GM12878 (cell line): ENCODE measurements around the gene VEZF1. TPM values are rescaled to one million over a fixed set of nuclear protein-coding genes. Genes with fewer than 3 reads are reported as not detected.

Experiments
- ATAC-seq: fragments of 200-7000 bp; cut with Tn5 transposase; 3 replicates; pipeline ENCODE4 v1.9.1; 2020; ENCODE audit warnings: mild to moderate bottlenecking, moderate library complexity
- BruUV-seq: library from RNA; stranded (reverse); fragments of 400-500 nt; replicated peaks from 2 replicates; lab custom pipeline; 2021; lab: Mats Ljungman, UMichigan
- CTCF ChIA-PET: fragments of 300-600 bp; sonication (Branson Sonifier 250); formaldehyde crosslinking; extraction: SDS; loops from one replicate; lab custom pipeline; 2021; ENCODE audit warnings: inconsistent platforms; lab: Yijun Ruan, JAX
- POLR2A ChIA-PET: fragments of 350-600 bp; formaldehyde crosslinking; extraction: SDS; loops from one replicate; lab custom pipeline; 2021; ENCODE audit warnings: inconsistent platforms; lab: Charles Lee
- RAD21 ChIA-PET: fragments of 300-600 bp; sonication (Branson Sonifier 250); formaldehyde crosslinking; loops from one replicate; lab custom pipeline; 2023; ENCODE audit warnings: antibody characterized with exemption; ENCODE audit not compliant: unreplicated experiment; lab: Charles Lee
- SMC1A ChIA-PET: fragments of 300-600 bp; sonication (Branson Sonifier 250); formaldehyde crosslinking; loops from one replicate; lab custom pipeline; 2023; ENCODE audit not compliant: unreplicated experiment, uncharacterized antibody; lab: Charles Lee
- DNase-seq: peaks from one replicate; pipeline ENCODE4 v3.0.0-alpha.2; 2011; ENCODE audit warnings: low read depth, low spot score
- FAIRE-seq: peaks from 3 replicates; lab custom pipeline; 2011; peaks lifted over from hg19 to GRCh38; lab: Jason Lieb, UNC
- H2AFZ ChIP-seq: 2 replicates; pipeline ENCODE4 v1.6.0; 2011; ENCODE audit warnings: low read depth, low read length, control low read depth; ENCODE audit not compliant: control insufficient read depth
- H3K27ac ChIP-seq: 2 replicates; pipeline ENCODE4 v1.5.1; 2011; ENCODE audit warnings: control low read depth; ENCODE audit not compliant: control insufficient read depth, insufficient read depth
- H3K27me3 ChIP-seq, 2 experiments: replicated peaks in 1 of 2; 2 replicates each; pipeline versions ENCODE4 v1.6.0 to v1.6.1; 2011; ENCODE audit warnings: low read length in 1 of 2; ENCODE audit not compliant: control insufficient read depth in 2 of 2, insufficient read depth in 2 of 2
- H3K36me3 ChIP-seq, 2 experiments: 2 replicates each; pipeline ENCODE4 v1.5.1; 2011; ENCODE audit warnings: low read length in 1 of 2; ENCODE audit not compliant: control insufficient read depth in 2 of 2, insufficient read depth in 2 of 2
- H3K4me1 ChIP-seq: 2 replicates; pipeline ENCODE4 v1.6.1; 2011; ENCODE audit warnings: mild to moderate bottlenecking, low read length, moderate library complexity, mixed read lengths; ENCODE audit not compliant: control insufficient read depth, insufficient read depth
- H3K4me2 ChIP-seq: 2 replicates; pipeline ENCODE4 v1.6.0; 2011; ENCODE audit warnings: control low read depth; ENCODE audit not compliant: control insufficient read depth, insufficient read depth
- H3K4me3 ChIP-seq: fragments of 200-600 bp; sonication (generic); 2 replicates; pipeline ENCODE4 v1.5.1; 2016
- H3K79me2 ChIP-seq: 2 replicates; pipeline ENCODE4 v1.6.0; 2011; ENCODE audit warnings: low read length; ENCODE audit not compliant: control insufficient read depth, insufficient read depth
- H3K9ac ChIP-seq: 2 replicates; pipeline ENCODE4 v1.8.0; 2011; ENCODE audit warnings: low read length, control low read depth, mixed read lengths; ENCODE audit not compliant: control insufficient read depth, insufficient read depth
- H3K9me3 ChIP-seq: replicated peaks from 3 replicates; pipeline ENCODE4 v1.5.1; 2011; ENCODE audit warnings: mild to moderate bottlenecking, low read length; ENCODE audit not compliant: control insufficient read depth, insufficient read depth
- H4K20me1 ChIP-seq: 2 replicates; pipeline ENCODE4 v1.6.0; 2011; ENCODE audit not compliant: control insufficient read depth, insufficient read depth
- BACH1 ChIP-seq: fragments of 450-650 bp; IDR thresholded peaks from 2 replicates; pipeline ENCODE4 v1.6.1; 2017; ENCODE audit warnings: mild to moderate bottlenecking, borderline replicate concordance
- CBFB ChIP-seq: IDR thresholded peaks from 2 replicates; pipeline ENCODE4 v1.6.1; 2016; ENCODE audit warnings: antibody characterized with exemption, low read depth
- CBX3 ChIP-seq: fragments of 200-600 bp; sonication (generic); IDR thresholded peaks from 2 replicates; pipeline ENCODE4 v1.6.1; 2016; ENCODE audit warnings: low read depth, borderline replicate concordance
- CHD2 ChIP-seq: IDR thresholded peaks from 2 replicates; pipeline ENCODE4 v1.6.1; 2011; ENCODE audit warnings: low read depth, low read length, improper control_type of control experiment, borderline replicate concordance
- CREM ChIP-seq: IDR thresholded peaks from 2 replicates; pipeline ENCODE4 v1.6.1; 2014; ENCODE audit warnings: antibody characterized with exemption, low read depth
- CUX1 ChIP-seq: IDR thresholded peaks from 2 replicates; pipeline ENCODE4 v1.6.1; 2012; ENCODE audit warnings: improper control_type of control experiment, low read depth, low read length; ENCODE audit not compliant: insufficient replicate concordance
- E2F8 ChIP-seq: fragments of 450-650 bp; IDR thresholded peaks from 2 replicates; pipeline ENCODE4 v1.6.1; 2018; ENCODE audit warnings: mild to moderate bottlenecking, low read depth, moderate library complexity; ENCODE audit not compliant: partially characterized antibody
- EP300 ChIP-seq, 2 experiments: fragments of 150-350 bp in 1 of 2; IDR thresholded peaks; 2 replicates each; pipeline ENCODE4 v1.6.1; 2011 to 2012; ENCODE audit warnings: low read depth in 2 of 2, low read length in 2 of 2, borderline replicate concordance in 1 of 2, improper control_type of control experiment in 1 of 2, inconsistent platforms in 1 of 2; ENCODE audit not compliant: control insufficient read depth in 1 of 2
- ESRRA ChIP-seq: IDR thresholded peaks from 2 replicates; pipeline ENCODE4 v1.6.1; 2012; ENCODE audit warnings: mild to moderate bottlenecking, low read length, improper control_type of control experiment
- HDGF ChIP-seq: fragments of 450-650 bp; IDR thresholded peaks from 2 replicates; pipeline ENCODE4 v1.6.1; 2016; ENCODE audit warnings: antibody characterized with exemption
- JUND ChIP-seq: IDR thresholded peaks from 2 replicates; pipeline ENCODE4 v1.6.1; 2012; ENCODE audit warnings: low read depth, mild to moderate bottlenecking, low read length, improper control_type of control experiment, moderate library complexity
- NFYA ChIP-seq: IDR thresholded peaks from 2 replicates; pipeline ENCODE4 v1.6.1; 2011; ENCODE audit warnings: low read depth, mild to moderate bottlenecking, low read length, improper control_type of control experiment, borderline replicate concordance
- PML ChIP-seq: IDR thresholded peaks from 2 replicates; pipeline ENCODE4 v1.6.1; 2012; ENCODE audit warnings: low read length, inconsistent platforms
- POU2F2 ChIP-seq: IDR thresholded peaks from 3 replicates; pipeline ENCODE4 v1.6.1; 2011; ENCODE audit warnings: low read depth, mild to moderate bottlenecking, low read length, borderline replicate concordance
- SRF ChIP-seq, 2 experiments: IDR thresholded peaks; 2 replicates each; pipeline ENCODE4 v1.6.1; 2011; ENCODE audit warnings: low read depth in 2 of 2, low read length in 2 of 2, mild to moderate bottlenecking in 1 of 2, moderate library complexity in 1 of 2
- TAF1 ChIP-seq: IDR thresholded peaks from 2 replicates; pipeline ENCODE4 v1.6.1; 2011; ENCODE audit warnings: mild to moderate bottlenecking, low read depth, low read length, borderline replicate concordance
- WGBS: methylation state at CpG from one replicate; pipeline ENCODE4 v1.1.6; 2016; ENCODE audit warnings: low lambda C conversion rate; ENCODE audit not compliant: insufficient replicate concordance, insufficient coverage; ENCODE audit errors: missing lambda C conversion rate; 5-methylcytosine and 5-hydroxymethylcytosine counted together
- in situ Hi-C: fragments of 300-500 bp; cut with MboI; formaldehyde crosslinking; loops from 9 replicates; pipeline ENCODE4 v1.14.3; 2018; ENCODE audit warnings: mixed read lengths
- intact Hi-C: fragments of 100-400 bp; cut with micrococcal nuclease; formaldehyde crosslinking; loops from one replicate; pipeline ENCODE4 v1.14.2; 2022; ENCODE audit not compliant: unreplicated experiment
- polyA plus RNA-seq, 11 experiments: library from polyadenylated mRNA; depleted of rRNA in 4 of 11; unstranded in 6 of 11; stranded (reverse) in 5 of 11; fragments of >200 nt; fragmentation: Nextera tagmentation in 4 of 11; fragmentation: Illumina TruSeq in 1 of 11; extraction: Ambion mirVana in 4 of 11; extraction: Trizol in 1 of 11; gene quantifications; 1 replicate in 1 of 11; 2 replicates in 10 of 11; pipeline versions ENCODE4 v1.2.1 to v1.2.3, GENCODE V29; 2011 to 2016; ENCODE audit warnings: inconsistent platforms in 2 of 11, missing spikeins in 2 of 11, low read depth in 1 of 11
- total RNA-seq, 4 experiments: library from RNA; depleted of rRNA in 3 of 4; stranded (reverse); fragments of >200 nt in 3 of 4; fragmentation: Illumina TruSeq in 1 of 4; extraction: Trizol in 1 of 4; gene quantifications; 2 replicates each; pipeline versions ENCODE4 v1.2.1 to v1.2.3, GENCODE V29; 2013 to 2021

The VEZF1 gene
- total and polyA plus RNA-seq, 10 of the 15 experiments (the other 5 are each of a cell fraction or from before 2014, with no cell fraction given): 9.5 to 28.2 (median 20.3) TPM

DNA sequence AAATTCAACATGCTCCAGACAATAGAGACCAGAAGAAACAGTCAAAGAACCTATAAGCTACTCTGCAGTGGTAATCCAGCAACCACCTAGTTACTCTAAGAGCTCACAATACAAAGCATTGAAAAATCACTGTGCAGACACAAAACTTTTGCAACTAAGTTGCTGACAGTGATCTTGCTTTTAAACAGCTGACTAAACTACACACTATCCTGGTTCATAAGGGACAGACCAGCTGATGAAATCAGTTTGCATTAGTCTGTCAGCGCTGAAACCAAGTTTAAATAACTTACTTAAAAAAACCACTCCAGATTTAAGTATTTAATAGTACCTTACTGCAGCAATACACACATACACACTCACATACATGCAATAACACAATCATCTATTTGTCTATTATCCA is 4.6 kb downstream of the VEZF1 start:
- H3K79me2 ChIP-seq: peaks cover 20% of the 10 kb centered on the region
- TF ChIP-seq SRF (IDR thresholded peaks at IDR 0.05; ENCODE audit: low read depth in 2 of 2, low read length in 2 of 2) (no peak), CBX3 (no peak), CHD2 (no peak), JUND (no peak), EP300 (IDR thresholded peaks at IDR 0.05; ENCODE audit: borderline replicate concordance in 1 of 2, control insufficient read depth in 1 of 2, low read depth in 2 of 2, low read length in 2 of 2) (no peak), ESRRA (no peak), PML (no peak), HDGF (no peak), CBFB (no peak), TAF1 (no peak), NFYA (no peak), POU2F2 (no peak), CUX1 (no peak), E2F8 (no peak), BACH1 (no peak), CREM (no peak)
- TF ChIP-seq, all 136 proteins: peak for 0
- ATAC-seq (no peak), FAIRE-seq (no peak), DNase-seq (no peak)
- BruUV-seq: no TSS peak
- Histone ChIP-seq H3K4me2 (no peak overlapping the region), H3K27me3 (no peaks in the 10 kb centered on the region), H3K9ac (no peak overlapping the region), H3K4me3 (no peak overlapping the region), H3K27ac (no peak overlapping the region), H3K4me1 (no peaks in the 10 kb centered on the region), H2AFZ (no peak overlapping the region), H4K20me1 (peaks cover 2% of the 10 kb centered on the region; the same call in 1 of the 2 replicates), H3K36me3 (peaks cover 0 to 6% of the 10 kb centered on the region in 2 experiments; a peak in 1 of 4 replicates), H3K9me3 (no peaks in the 10 kb centered on the region)
- WGBS: 100% methylated on average over 1 of the region's 1 CpG
- intact Hi-C loops: no loop called here
- POLR2A ChIA-PET: interaction anchor here (0.5 to 1.8 kb wide), 4 partner anchors 22 to 102 kb away, joined by 3 to 5 read pairs (median 4); partner anchors contain the start of gene SRSF1
- RAD21 ChIA-PET: interaction anchor here (1.0 to 1.2 kb wide), 2 partner anchors 36 to 124 kb away, joined by 5 to 6 read pairs; no protein-coding TSS in a partner anchor
- in situ Hi-C loops: no loop called here
- SMC1A ChIA-PET: interaction anchor here (0.6 to 9.3 kb wide), 8 partner anchors 14 to 171 kb away, joined by 3 to 114 read pairs (median 18); partner anchors contain the start of gene SRSF1
- CTCF ChIA-PET: interaction anchor here (0.9 to 8.8 kb wide), 8 partner anchors 14 to 150 kb away, joined by 3 to 195 read pairs (median 5); no protein-coding TSS in a partner anchor
